Gastrocnemius medialis (tissue), 4 donors: ENCODE measurements around the gene PPIB. TPM values are rescaled to one million over a fixed set of nuclear protein-coding genes. Genes with fewer than 3 reads are reported as not detected.

Experiments used
- ATAC-seq, 2 donors: fragments of 150-250 bp; one replicate each; pipeline ENCODE4 v1.9.1; 2016
- DNase-seq, 2 donors: peaks; one replicate each; pipeline ENCODE4 v3.0.0-alpha.2; 2019
- H3K27ac ChIP-seq, 4 donors: fragments of 200-600 bp; sonication (generic); 1 replicate in 1 of 4; 2 replicates in 3 of 4; pipeline ENCODE4 v1.5.1; 2016 to 2018; ENCODE audit warnings: mild to moderate bottlenecking in 2 of 4, moderate library complexity in 1 of 4
- H3K27me3 ChIP-seq, 3 donors: fragments of 200-600 bp; sonication (generic) in 2 of 3; 1 replicate in 1 of 3; 2 replicates in 2 of 3; pipeline versions ENCODE4 v1.5.1 to v1.6.0; 2016 to 2019; ENCODE audit warnings: mild to moderate bottlenecking in 1 of 3, moderate library complexity in 1 of 3
- H3K36me3 ChIP-seq, 2 donors: fragments of 200-600 bp; sonication (generic) in 1 of 2; one replicate each; pipeline ENCODE4 v1.5.1; 2017 to 2018
- H3K4me1 ChIP-seq, 2 donors: fragments of 200-600 bp; sonication (generic) in 1 of 2; one replicate each; pipeline ENCODE4 v1.5.1; 2016 to 2017; ENCODE audit warnings: mild to moderate bottlenecking in 2 of 2
- H3K4me3 ChIP-seq, 4 donors: fragments of 200-600 bp; sonication (generic) in 3 of 4; 1 replicate in 1 of 4; 2 replicates in 3 of 4; pipeline ENCODE4 v1.5.1; 2016 to 2019; ENCODE audit warnings: mild to moderate bottlenecking in 2 of 4
- H3K9me3 ChIP-seq, 3 donors: fragments of 200-600 bp; sonication (generic) in 2 of 3; 1 replicate in 1 of 3; 2 replicates in 2 of 3; pipeline ENCODE4 v1.5.1; 2016 to 2019
- POLR2A ChIP-seq, 2 donors: fragments of 450-650 bp; IDR thresholded peaks; one replicate each; pipeline ENCODE4 v1.6.1; 2017; ENCODE audit warnings: antibody characterized with exemption in 2 of 2, mild to moderate bottlenecking in 2 of 2, moderate library complexity in 2 of 2
- in situ Hi-C, 4 donors: fragments of 200-750 bp; cut with MboI; loops; one replicate each; pipeline versions ENCODE4 v1.15.0 to v1.8.0; 2017; ENCODE audit warnings: low sequenced_read_pairs in 4 of 4
- intact Hi-C: fragments of 100-400 bp; cut with DNase I; formaldehyde crosslinking; loops from one replicate; pipeline ENCODE4 v1.15.1; 2023; ENCODE audit warnings: low total_unique reads
- total RNA-seq, 4 donors: library from RNA; depleted of rRNA; stranded (reverse); fragments of >200 nt; gene quantifications; one replicate each; pipeline versions ENCODE4 v1.1.0 to v1.2.3, GENCODE V29; 2016
- TF ChIP-seq, protein P1 (sequence below), 5 experiments: fragments of 450-650 bp in 3 of 5; fragments of 200-600 bp in 2 of 5; sonication (generic) in 2 of 5; IDR thresholded peaks in 4 of 5; conservative IDR thresholded peaks in 1 of 5; 1 replicate in 4 of 5; 2 replicates in 1 of 5; pipeline ENCODE4 v1.5.1; 2016 to 2019; ENCODE audit warnings: antibody characterized with exemption in 5 of 5, mild to moderate bottlenecking in 3 of 5, moderate library complexity in 3 of 5

PPIB gene
- total RNA-seq, 4 donors from 2014 or later = 26.8 to 78.5 (median 40.2) TPM

GRCh38 chr15:64161688-64162477 lies 939 bp downstream of the PPIB start:
- H3K4me3 ChIP-seq = peak overlapping the region; percentile 83 to 96 (median 88)
- no peaks in the 10 kb centered on the region for H3K27me3 ChIP-seq
- in situ Hi-C loops (no loop called here), intact Hi-C loops (loop anchor here (2.0 to 5.0 kb wide), 5 partner anchors 55 to 825 kb away; partner anchors contain the start of genes CSNK1G1, PCLAF, SPG21 and ZNF609)
- H3K4me1 ChIP-seq = peaks cover 23 to 24% of the 10 kb centered on the region in 2 donors
- no peaks in the 10 kb centered on the region for H3K9me3 ChIP-seq
- H3K27ac ChIP-seq = peak overlapping the region; percentile 84 to 96 (median 94)
- no peak for DNase-seq
- TF ChIP-seq POLR2A (IDR thresholded peaks at IDR 0.05) = no peak
- TF ChIP-seq, protein P1, sequence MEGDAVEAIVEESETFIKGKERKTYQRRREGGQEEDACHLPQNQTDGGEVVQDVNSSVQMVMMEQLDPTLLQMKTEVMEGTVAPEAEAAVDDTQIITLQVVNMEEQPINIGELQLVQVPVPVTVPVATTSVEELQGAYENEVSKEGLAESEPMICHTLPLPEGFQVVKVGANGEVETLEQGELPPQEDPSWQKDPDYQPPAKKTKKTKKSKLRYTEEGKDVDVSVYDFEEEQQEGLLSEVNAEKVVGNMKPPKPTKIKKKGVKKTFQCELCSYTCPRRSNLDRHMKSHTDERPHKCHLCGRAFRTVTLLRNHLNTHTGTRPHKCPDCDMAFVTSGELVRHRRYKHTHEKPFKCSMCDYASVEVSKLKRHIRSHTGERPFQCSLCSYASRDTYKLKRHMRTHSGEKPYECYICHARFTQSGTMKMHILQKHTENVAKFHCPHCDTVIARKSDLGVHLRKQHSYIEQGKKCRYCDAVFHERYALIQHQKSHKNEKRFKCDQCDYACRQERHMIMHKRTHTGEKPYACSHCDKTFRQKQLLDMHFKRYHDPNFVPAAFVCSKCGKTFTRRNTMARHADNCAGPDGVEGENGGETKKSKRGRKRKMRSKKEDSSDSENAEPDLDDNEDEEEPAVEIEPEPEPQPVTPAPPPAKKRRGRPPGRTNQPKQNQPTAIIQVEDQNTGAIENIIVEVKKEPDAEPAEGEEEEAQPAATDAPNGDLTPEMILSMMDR (IDR thresholded peaks at IDR 0.05 in 4 of 5, conservative IDR thresholded peaks at IDR 0.05 in 1 of 5) = no peak
- ATAC-seq = no peak
- H3K36me3 ChIP-seq = peaks cover 6 to 49% of the 10 kb centered on the region in 2 donors

DNA sequence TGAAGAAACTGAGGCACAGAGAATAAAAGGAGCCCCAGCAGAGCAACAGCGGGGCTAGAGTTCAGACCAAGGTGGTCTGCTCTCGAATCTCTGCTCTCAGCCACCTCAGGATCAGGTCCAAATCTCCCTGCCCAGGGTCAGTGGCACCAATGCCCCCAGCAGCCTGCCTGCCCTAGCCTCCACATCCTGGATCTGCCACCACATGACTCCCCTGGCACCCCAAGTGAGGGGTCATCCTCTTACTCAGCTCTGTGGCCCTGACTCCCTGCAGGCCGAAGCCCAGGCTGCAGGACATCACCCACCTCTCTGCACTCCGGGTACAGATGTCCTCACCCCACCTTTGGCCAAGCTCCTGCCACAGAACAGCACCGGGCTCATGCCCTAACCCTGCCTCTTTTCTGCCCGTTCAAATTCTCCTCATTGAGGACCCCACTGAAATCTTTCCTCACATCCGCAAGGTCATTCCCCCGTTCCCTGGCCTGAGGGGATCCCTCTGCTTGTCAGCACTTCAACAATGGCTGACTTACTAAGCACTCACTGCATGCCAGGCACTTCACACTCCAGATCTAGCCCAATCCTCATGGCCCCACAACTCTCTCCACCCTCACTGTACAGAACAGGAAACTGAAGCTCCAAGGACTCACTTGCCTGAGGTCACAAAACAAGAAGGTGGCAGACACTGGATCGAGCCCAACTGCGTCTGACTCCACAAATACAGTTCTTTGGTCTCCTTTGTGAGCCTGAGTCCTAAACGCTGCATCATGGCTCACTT lies 4.3 kb downstream of the PPIB start:
- DNase-seq (no peak), ATAC-seq (no peak)
- H3K4me1 ChIP-seq = peaks cover 19 to 25% of the 10 kb centered on the region in 2 donors

DNA sequence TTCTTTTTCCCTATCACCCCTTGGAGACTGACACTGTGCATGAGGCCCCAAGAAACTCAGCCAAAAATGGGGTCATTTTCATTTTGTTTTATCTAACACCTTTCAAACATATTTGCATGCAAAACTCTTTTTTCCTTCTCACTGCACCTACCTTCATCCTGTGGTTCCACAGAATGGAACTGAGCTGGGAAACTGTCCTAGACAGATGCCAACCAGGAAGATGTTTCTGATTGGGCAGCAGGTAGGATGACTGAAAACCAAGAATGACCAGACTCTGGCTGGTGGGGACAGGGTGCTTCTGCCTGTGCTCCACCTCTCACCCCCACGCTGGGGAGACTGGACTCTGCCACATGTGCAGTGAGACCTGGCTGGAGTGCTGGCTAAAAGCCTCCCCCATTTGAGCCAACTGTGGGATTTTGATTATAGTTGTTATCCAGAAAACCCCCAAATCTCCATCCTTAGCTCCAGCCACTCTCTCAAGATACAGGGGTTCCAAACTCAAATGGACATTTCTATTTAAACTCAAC lies 5.2 kb downstream of the PPIB start:
- Histone ChIP-seq H3K27ac (no peak overlapping the region), H3K36me3 (peaks cover 6 to 75% of the 10 kb centered on the region in 2 donors), H3K9me3 (no peaks in the 10 kb centered on the region), H3K27me3 (peaks cover under 1 to 3% (median 2%) of the 10 kb centered on the region in 3 donors), H3K4me1 (peaks cover 16 to 33% of the 10 kb centered on the region in 2 donors), H3K4me3 (no peak overlapping the region)
- ATAC-seq = no peak
- intact Hi-C loops = loop anchor here (10.0 kb wide), 1 partner anchor 403 kb away; no protein-coding TSS in a partner anchor
- in situ Hi-C loops = no loop called here
- no peak for DNase-seq
- no peak for TF ChIP-seq POLR2A (IDR thresholded peaks at IDR 0.05)

More for the DNA sequence above, 4.3 kb downstream of the PPIB start:
- Histone ChIP-seq H3K4me3 (no peak overlapping the region), H3K36me3 (peaks cover 6 to 75% of the 10 kb centered on the region in 2 donors), H3K9me3 (no peaks in the 10 kb centered on the region), H3K27me3 (no peaks in the 10 kb centered on the region), H3K27ac (no peak overlapping the region)
- intact Hi-C loops (loop anchor here (10.0 kb wide), 1 partner anchor 404 kb away; no protein-coding TSS in a partner anchor), in situ Hi-C loops (no loop called here)
- TF ChIP-seq, protein P1 (IDR thresholded peaks at IDR 0.05 in 4 of 5, conservative IDR thresholded peaks at IDR 0.05 in 1 of 5) = no peak
- no peak for TF ChIP-seq POLR2A (IDR thresholded peaks at IDR 0.05)

DNA sequence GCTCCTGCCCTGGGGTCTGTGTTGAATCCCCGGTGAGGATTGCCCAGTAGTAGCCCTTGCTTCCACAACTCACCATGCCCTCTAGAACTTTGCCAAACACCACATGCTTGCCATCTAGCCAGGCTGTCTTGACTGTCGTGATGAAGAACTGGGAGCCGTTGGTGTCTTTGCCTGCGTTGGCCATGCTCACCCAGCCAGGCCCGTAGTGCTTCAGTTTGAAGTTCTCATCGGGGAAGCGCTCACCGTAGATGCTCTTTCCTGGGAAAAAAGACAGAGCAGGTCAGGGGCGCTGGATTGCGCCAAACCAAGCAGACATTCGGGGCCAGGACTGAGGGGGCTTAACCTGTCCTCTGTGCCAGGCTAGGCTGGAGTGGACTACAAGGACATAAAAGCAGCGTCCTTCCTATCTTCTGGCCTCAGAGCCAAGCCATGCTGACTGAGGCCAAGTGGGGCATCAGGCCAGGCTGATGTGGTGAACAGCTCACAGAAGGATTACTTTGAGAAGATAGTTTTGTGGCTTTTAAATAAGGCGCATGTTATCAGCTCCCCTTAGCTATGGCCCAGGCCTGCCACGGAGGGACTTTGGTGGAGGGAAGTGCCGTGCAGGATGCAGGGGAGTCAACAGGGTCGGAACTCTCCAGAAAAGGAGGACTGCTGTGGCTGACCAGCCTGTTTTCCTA lies 6.0 kb downstream of the PPIB start:
- Histone ChIP-seq H3K36me3 (peaks cover 6 to 75% of the 10 kb centered on the region in 2 donors), H3K4me1 (peaks cover 19 to 35% of the 10 kb centered on the region in 2 donors), H3K27me3 (peaks cover 9% of the 10 kb centered on the region in 3 donors), H3K4me3 (no peak overlapping the region), H3K9me3 (no peaks in the 10 kb centered on the region), H3K27ac (no peak overlapping the region)
- no peak for ATAC-seq
- DNase-seq = no peak
- TF ChIP-seq, protein P1 (IDR thresholded peaks at IDR 0.05 in 4 of 5, conservative IDR thresholded peaks at IDR 0.05 in 1 of 5) = no peak
- no peak for TF ChIP-seq POLR2A (IDR thresholded peaks at IDR 0.05)
- in situ Hi-C loops = no loop called here
- intact Hi-C loops = loop anchor here (10.0 kb wide), 1 partner anchor 402 kb away; no protein-coding TSS in a partner anchor
